ENCODE measurements around the gene NCOR2. TPM values are rescaled to one million over a fixed set of nuclear protein-coding genes. Genes with fewer than 3 reads are reported as not detected.

The NCOR2 gene
- total RNA-seq, 1 experiment from 2014 or later = 153 TPM

DNA sequence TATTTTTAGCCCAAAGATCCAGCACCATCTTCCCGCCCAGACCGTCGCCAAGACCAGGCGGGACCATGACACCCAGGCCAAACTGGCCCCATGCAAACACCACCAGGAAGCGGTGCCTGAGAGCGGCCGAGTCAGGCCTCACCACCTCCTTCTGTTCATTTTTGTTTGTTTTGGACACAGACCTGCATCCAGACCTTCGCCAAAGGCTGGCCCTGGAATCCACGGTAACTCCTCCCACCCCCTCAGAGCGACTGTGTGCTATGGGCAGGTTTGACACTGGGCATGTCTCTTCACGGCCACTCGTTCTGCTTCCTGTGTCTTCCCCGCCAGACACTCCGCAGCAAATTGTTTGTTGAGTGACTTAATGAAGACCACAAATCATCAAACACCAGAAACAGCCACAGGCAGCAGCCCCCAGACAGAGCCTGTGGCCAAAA is 47.1 kb downstream of the NCOR2 start:
- H3K4me3 ChIP-seq (replicated peaks in 1 of 2; ENCODE audit: low read depth in 1 of 2, low read length in 2 of 2) = no peak overlapping the region
- peaks cover 59 to 67% of the 10 kb centered on the region in 2 experiments for H3K4me1 ChIP-seq (ENCODE audit: control insufficient read depth in 1 of 2, insufficient read depth in 2 of 2, low read length in 2 of 2)
- peak overlapping the region; percentile 69 for H3K4me2 ChIP-seq (ENCODE audit: low read length)
- no peak overlapping the region; the same call in 1 of the 2 replicates for H3K27ac ChIP-seq (ENCODE audit: low read depth, low read length)
- ATAC-seq (no peak), DNase-seq (ENCODE audit: low read depth, low spot score) (no peak)
- no peaks in the 10 kb centered on the region for H3K36me3 ChIP-seq (ENCODE audit: control insufficient read depth in 1 of 2, insufficient read depth in 2 of 2, low read length in 2 of 2)
- TF ChIP-seq RAD21 (IDR thresholded peaks at IDR 0.05; ENCODE audit: low read depth) (no peak), CBX3 (IDR thresholded peaks at IDR 0.05; ENCODE audit: low read depth) (no peak), POLR2A (IDR thresholded peaks at IDR 0.05; ENCODE audit: borderline replicate concordance, extremely low read depth, insufficient read depth, insufficient read length) (no peak), POLR2AphosphoS5 (IDR thresholded peaks at IDR 0.05; ENCODE audit: low read depth, low read length) (no peak), ZFX (IDR thresholded peaks at IDR 0.05) (no peak), EZH2 (IDR thresholded peaks at IDR 0.05) (no peak), FOSL1 (IDR thresholded peaks at IDR 0.05; ENCODE audit: low read depth) (no peak), CEBPB (IDR thresholded peaks at IDR 0.05; ENCODE audit: low read depth) (no peak), YY1 (IDR thresholded peaks at IDR 0.05; ENCODE audit: extremely low read depth, insufficient replicate concordance, low read depth, low read length) (no peak), EGR1 (IDR thresholded peaks at IDR 0.05; ENCODE audit: low read depth) (no peak), SP1 (IDR thresholded peaks at IDR 0.05; ENCODE audit: low read depth) (no peak), SIN3A (IDR thresholded peaks at IDR 0.05; ENCODE audit: low read depth) (no peak), TCF7L2 (IDR thresholded peaks at IDR 0.05; ENCODE audit: borderline replicate concordance, extremely low read depth, insufficient read depth, insufficient read length) (no peak)
- TF ChIP-seq, protein P1, sequence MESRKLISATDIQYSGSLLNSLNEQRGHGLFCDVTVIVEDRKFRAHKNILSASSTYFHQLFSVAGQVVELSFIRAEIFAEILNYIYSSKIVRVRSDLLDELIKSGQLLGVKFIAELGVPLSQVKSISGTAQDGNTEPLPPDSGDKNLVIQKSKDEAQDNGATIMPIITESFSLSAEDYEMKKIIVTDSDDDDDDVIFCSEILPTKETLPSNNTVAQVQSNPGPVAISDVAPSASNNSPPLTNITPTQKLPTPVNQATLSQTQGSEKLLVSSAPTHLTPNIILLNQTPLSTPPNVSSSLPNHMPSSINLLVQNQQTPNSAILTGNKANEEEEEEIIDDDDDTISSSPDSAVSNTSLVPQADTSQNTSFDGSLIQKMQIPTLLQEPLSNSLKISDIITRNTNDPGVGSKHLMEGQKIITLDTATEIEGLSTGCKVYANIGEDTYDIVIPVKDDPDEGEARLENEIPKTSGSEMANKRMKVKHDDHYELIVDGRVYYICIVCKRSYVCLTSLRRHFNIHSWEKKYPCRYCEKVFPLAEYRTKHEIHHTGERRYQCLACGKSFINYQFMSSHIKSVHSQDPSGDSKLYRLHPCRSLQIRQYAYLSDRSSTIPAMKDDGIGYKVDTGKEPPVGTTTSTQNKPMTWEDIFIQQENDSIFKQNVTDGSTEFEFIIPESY (IDR thresholded peaks at IDR 0.05; ENCODE audit: extremely low read depth, insufficient replicate concordance, low read length) = no peak
- TF ChIP-seq, protein P2, sequence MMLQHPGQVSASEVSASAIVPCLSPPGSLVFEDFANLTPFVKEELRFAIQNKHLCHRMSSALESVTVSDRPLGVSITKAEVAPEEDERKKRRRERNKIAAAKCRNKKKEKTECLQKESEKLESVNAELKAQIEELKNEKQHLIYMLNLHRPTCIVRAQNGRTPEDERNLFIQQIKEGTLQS (IDR thresholded peaks at IDR 0.05) = no peak
- TF ChIP-seq, protein P3, sequence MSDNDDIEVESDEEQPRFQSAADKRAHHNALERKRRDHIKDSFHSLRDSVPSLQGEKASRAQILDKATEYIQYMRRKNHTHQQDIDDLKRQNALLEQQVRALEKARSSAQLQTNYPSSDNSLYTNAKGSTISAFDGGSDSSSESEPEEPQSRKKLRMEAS (IDR thresholded peaks at IDR 0.05) = no peak
- TF ChIP-seq, protein P4, sequence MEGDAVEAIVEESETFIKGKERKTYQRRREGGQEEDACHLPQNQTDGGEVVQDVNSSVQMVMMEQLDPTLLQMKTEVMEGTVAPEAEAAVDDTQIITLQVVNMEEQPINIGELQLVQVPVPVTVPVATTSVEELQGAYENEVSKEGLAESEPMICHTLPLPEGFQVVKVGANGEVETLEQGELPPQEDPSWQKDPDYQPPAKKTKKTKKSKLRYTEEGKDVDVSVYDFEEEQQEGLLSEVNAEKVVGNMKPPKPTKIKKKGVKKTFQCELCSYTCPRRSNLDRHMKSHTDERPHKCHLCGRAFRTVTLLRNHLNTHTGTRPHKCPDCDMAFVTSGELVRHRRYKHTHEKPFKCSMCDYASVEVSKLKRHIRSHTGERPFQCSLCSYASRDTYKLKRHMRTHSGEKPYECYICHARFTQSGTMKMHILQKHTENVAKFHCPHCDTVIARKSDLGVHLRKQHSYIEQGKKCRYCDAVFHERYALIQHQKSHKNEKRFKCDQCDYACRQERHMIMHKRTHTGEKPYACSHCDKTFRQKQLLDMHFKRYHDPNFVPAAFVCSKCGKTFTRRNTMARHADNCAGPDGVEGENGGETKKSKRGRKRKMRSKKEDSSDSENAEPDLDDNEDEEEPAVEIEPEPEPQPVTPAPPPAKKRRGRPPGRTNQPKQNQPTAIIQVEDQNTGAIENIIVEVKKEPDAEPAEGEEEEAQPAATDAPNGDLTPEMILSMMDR (IDR thresholded peaks at IDR 0.05 in 2 of 3, conservative IDR thresholded peaks at IDR 0.05 in 1 of 3; ENCODE audit: borderline replicate concordance in 1 of 3, insufficient read depth in 1 of 3, low read depth in 2 of 3, low read length in 2 of 3) = no peak
- TF ChIP-seq, protein P5, sequence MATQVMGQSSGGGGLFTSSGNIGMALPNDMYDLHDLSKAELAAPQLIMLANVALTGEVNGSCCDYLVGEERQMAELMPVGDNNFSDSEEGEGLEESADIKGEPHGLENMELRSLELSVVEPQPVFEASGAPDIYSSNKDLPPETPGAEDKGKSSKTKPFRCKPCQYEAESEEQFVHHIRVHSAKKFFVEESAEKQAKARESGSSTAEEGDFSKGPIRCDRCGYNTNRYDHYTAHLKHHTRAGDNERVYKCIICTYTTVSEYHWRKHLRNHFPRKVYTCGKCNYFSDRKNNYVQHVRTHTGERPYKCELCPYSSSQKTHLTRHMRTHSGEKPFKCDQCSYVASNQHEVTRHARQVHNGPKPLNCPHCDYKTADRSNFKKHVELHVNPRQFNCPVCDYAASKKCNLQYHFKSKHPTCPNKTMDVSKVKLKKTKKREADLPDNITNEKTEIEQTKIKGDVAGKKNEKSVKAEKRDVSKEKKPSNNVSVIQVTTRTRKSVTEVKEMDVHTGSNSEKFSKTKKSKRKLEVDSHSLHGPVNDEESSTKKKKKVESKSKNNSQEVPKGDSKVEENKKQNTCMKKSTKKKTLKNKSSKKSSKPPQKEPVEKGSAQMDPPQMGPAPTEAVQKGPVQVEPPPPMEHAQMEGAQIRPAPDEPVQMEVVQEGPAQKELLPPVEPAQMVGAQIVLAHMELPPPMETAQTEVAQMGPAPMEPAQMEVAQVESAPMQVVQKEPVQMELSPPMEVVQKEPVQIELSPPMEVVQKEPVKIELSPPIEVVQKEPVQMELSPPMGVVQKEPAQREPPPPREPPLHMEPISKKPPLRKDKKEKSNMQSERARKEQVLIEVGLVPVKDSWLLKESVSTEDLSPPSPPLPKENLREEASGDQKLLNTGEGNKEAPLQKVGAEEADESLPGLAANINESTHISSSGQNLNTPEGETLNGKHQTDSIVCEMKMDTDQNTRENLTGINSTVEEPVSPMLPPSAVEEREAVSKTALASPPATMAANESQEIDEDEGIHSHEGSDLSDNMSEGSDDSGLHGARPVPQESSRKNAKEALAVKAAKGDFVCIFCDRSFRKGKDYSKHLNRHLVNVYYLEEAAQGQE (IDR thresholded peaks at IDR 0.05; ENCODE audit: low read depth) = no peak
- RAD21 ChIA-PET (ENCODE audit: low non-redundant PET in 1 of 2, low total read pairs in 2 of 2, uncharacterized antibody in 2 of 2, unreplicated experiment in 2 of 2) = no interaction called here
- H3K9me3 ChIP-seq (ENCODE audit: control insufficient read depth in 1 of 2, insufficient read depth in 1 of 2, low read depth in 1 of 2, low read length in 2 of 2) = no peaks in the 10 kb centered on the region
- no peaks in the 10 kb centered on the region for H3K9me2 ChIP-seq (ENCODE audit: insufficient read depth)
- peaks cover 76% of the 10 kb centered on the region for H3K79me2 ChIP-seq (ENCODE audit: insufficient read depth, low read length)
- H3K9ac ChIP-seq (ENCODE audit: low read length) = no peak overlapping the region
- no TSS peak for BruUV-seq (replicated peaks)
- H4K20me1 ChIP-seq (ENCODE audit: insufficient read depth) = peaks cover 11% of the 10 kb centered on the region; the same call in 1 of the 2 replicates
- H2AFZ ChIP-seq (ENCODE audit: low read depth, low read length, poor library complexity, severe bottlenecking) = no peak overlapping the region
- POLR2A ChIA-PET = no interaction called here
- no peaks in the 10 kb centered on the region for H3K27me3 ChIP-seq (ENCODE audit: insufficient read depth, low read length)
- intact Hi-C loops (cut with micrococcal nuclease) = no loop called here
- CTCF ChIA-PET = no interaction called here

Measured in HCT116 (cell line).